ENCODE data around the gene SLC38A10. TPM values are rescaled to one million over a fixed set of nuclear protein-coding genes. Genes with fewer than 3 reads are reported as not detected.

Gene SLC38A10
- total RNA-seq, 1 donor from 2014 or later = 67.5 TPM

- intact Hi-C loops (cut with DNase I) = no loop called here
Measured at GRCh38 chr17:81212365-81212764, 82.7 kb downstream of the SLC38A10 start.

GRCh38 chr17:81210868-81211267, 84.2 kb downstream of the SLC38A10 start:
- TF ChIP-seq POLR2A (IDR thresholded peaks at IDR 0.05) (no peak), CTCF (IDR thresholded peaks at IDR 0.05) (no peak), POLR2AphosphoS5 (IDR thresholded peaks at IDR 0.05; ENCODE audit: insufficient read depth in 1 of 2, low read depth in 1 of 2) (no peak)
- H3K36me3 ChIP-seq = peaks cover 0 to 12% of the 10 kb centered on the region in 2 donors
- no peak overlapping the region for H3K27ac ChIP-seq
- H3K9me3 ChIP-seq = no peaks in the 10 kb centered on the region
- H3K4me1 ChIP-seq = no peaks in the 10 kb centered on the region
- H3K4me3 ChIP-seq = no peak overlapping the region
- no peaks in the 10 kb centered on the region for H3K27me3 ChIP-seq
- DNase-seq (ENCODE audit: extremely low spot score in 2 of 2) = no peak
- intact Hi-C loops (cut with DNase I) = no loop called here

More at GRCh38 chr17:81212365-81212764, 82.7 kb downstream of the SLC38A10 start:
- no peak overlapping the region for H3K4me3 ChIP-seq
- DNase-seq (ENCODE audit: extremely low spot score in 2 of 2) = no peak
- H3K27me3 ChIP-seq = no peaks in the 10 kb centered on the region
- H3K4me1 ChIP-seq = no peaks in the 10 kb centered on the region
- no peak overlapping the region for H3K27ac ChIP-seq
- no peaks in the 10 kb centered on the region for H3K9me3 ChIP-seq
- TF ChIP-seq POLR2A (IDR thresholded peaks at IDR 0.05) = no peak
- peaks cover 0 to 6% of the 10 kb centered on the region in 2 donors for H3K36me3 ChIP-seq

- Histone ChIP-seq H3K4me1 (no peaks in the 10 kb centered on the region), H3K27me3 (no peaks in the 10 kb centered on the region), H3K4me3 (no peak overlapping the region), H3K27ac (no peak overlapping the region), H3K36me3 (peaks cover 0 to 12% of the 10 kb centered on the region in 2 donors), H3K9me3 (no peaks in the 10 kb centered on the region)
- no peak for DNase-seq (ENCODE audit: extremely low spot score in 2 of 2)
- no peak for TF ChIP-seq CTCF (IDR thresholded peaks at IDR 0.05)
- no peak for TF ChIP-seq POLR2A (IDR thresholded peaks at IDR 0.05)
- TF ChIP-seq POLR2AphosphoS5 (IDR thresholded peaks at IDR 0.05; ENCODE audit: insufficient read depth in 1 of 2, low read depth in 1 of 2) = no peak
- intact Hi-C loops (cut with DNase I) = no loop called here
Measured at GRCh38 chr17:81210466-81210865, 84.6 kb downstream of the SLC38A10 start.

- Histone ChIP-seq H3K4me3 (no peak overlapping the region), H3K27ac (no peak overlapping the region), H3K9me3 (no peaks in the 10 kb centered on the region), H3K36me3 (peaks cover 0 to 12% of the 10 kb centered on the region in 2 donors), H3K4me1 (no peaks in the 10 kb centered on the region), H3K27me3 (no peaks in the 10 kb centered on the region)
- DNase-seq (ENCODE audit: extremely low spot score in 2 of 2) = no peak
- intact Hi-C loops (cut with DNase I) = no loop called here
- TF ChIP-seq CTCF (IDR thresholded peaks at IDR 0.05) (no peak), POLR2AphosphoS5 (IDR thresholded peaks at IDR 0.05; ENCODE audit: insufficient read depth in 1 of 2, low read depth in 1 of 2) (no peak), POLR2A (IDR thresholded peaks at IDR 0.05) (no peak)
Measured at GRCh38 chr17:81209141-81209540, 86.0 kb downstream of the SLC38A10 start.

- DNase-seq (ENCODE audit: extremely low spot score in 2 of 2) = no peak
- no peak overlapping the region for H3K27ac ChIP-seq
- TF ChIP-seq CTCF (IDR thresholded peaks at IDR 0.05) (no peak), POLR2AphosphoS5 (IDR thresholded peaks at IDR 0.05; ENCODE audit: insufficient read depth in 1 of 2, low read depth in 1 of 2) (no peak)
Measured at GRCh38 chr17:81208651-81209050, 86.5 kb downstream of the SLC38A10 start.

More at GRCh38 chr17:81208651-81209050, 86.5 kb downstream of the SLC38A10 start:
- Histone ChIP-seq H3K9me3 (no peaks in the 10 kb centered on the region), H3K4me3 (no peak overlapping the region), H3K27me3 (no peaks in the 10 kb centered on the region), H3K4me1 (no peaks in the 10 kb centered on the region), H3K36me3 (peaks cover 0 to 12% of the 10 kb centered on the region in 2 donors)
- intact Hi-C loops (cut with DNase I) = no loop called here
